ENCODE data around the gene RPEL1. TPM values are rescaled to one million over a fixed set of nuclear protein-coding genes. Genes with fewer than 3 reads are reported as not detected.
A peak's percentile ranks its signal among the peaks of the same experiment; 100 is the strongest.

RPEL1 gene
- total and polyA plus RNA-seq, 2 experiments from 2014 or later: 0.10 TPM; not detected in 1

GRCh38 chr10:103265717-103266329 lies 20.1 kb downstream of the RPEL1 start:
- H4K20me1 ChIP-seq (ENCODE audit: insufficient read depth, poor library complexity, severe bottlenecking): no peaks in the 10 kb centered on the region
- H3K79me2 ChIP-seq: no peaks in the 10 kb centered on the region
- WGBS (ENCODE audit: low lambda C conversion rate, missing lambda C conversion rate): 35% methylated on average over 11 of the region's 11 CpGs
- peak; percentile 88 for DNase-seq (ENCODE audit: low spot score)
- no peaks in the 10 kb centered on the region for H3K9me3 ChIP-seq (ENCODE audit: low read depth)
- H3K4me1 ChIP-seq (ENCODE audit: insufficient read depth): no peaks in the 10 kb centered on the region
- H3K4me3 ChIP-seq: no peak overlapping the region
- no peaks in the 10 kb centered on the region for H3K9me2 ChIP-seq (replicated peaks; ENCODE audit: insufficient read depth)
- no peak overlapping the region for H3K4me2 ChIP-seq
- no peaks in the 10 kb centered on the region for H3K36me3 ChIP-seq (replicated peaks; ENCODE audit: insufficient read depth, low read depth)
- H3K27me3 ChIP-seq: no peaks in the 10 kb centered on the region
- no peak overlapping the region for H2AFZ ChIP-seq
- H3K27ac ChIP-seq: no peak overlapping the region
- TF ChIP-seq EZH2 (IDR thresholded peaks at IDR 0.05; ENCODE audit: borderline replicate concordance) (no peak), CTCF (IDR thresholded peaks at IDR 0.05; ENCODE audit: poor library complexity) (no peak)

- no peaks in the 10 kb centered on the region for H3K36me3 ChIP-seq (replicated peaks; ENCODE audit: insufficient read depth, low read depth)
- H3K9me3 ChIP-seq (ENCODE audit: low read depth): no peaks in the 10 kb centered on the region
- DNase-seq (ENCODE audit: low spot score): peak; percentile 16
- no peak overlapping the region for H2AFZ ChIP-seq
- WGBS (ENCODE audit: low lambda C conversion rate, missing lambda C conversion rate): 39% methylated on average over 4 of the region's 4 CpGs
- no peak overlapping the region for H3K4me3 ChIP-seq
- peaks cover 30% of the 10 kb centered on the region for H3K27me3 ChIP-seq
- TF ChIP-seq EZH2 (IDR thresholded peaks at IDR 0.05; ENCODE audit: borderline replicate concordance) (no peak), EZH2phosphoT487 (IDR thresholded peaks at IDR 0.05; ENCODE audit: low read depth, severe bottlenecking, unreplicated experiment) (no peak), CTCF (IDR thresholded peaks at IDR 0.05; ENCODE audit: poor library complexity) (no peak)
- H3K27ac ChIP-seq: no peak overlapping the region
- no peak overlapping the region for H3K4me2 ChIP-seq
- no peaks in the 10 kb centered on the region for H4K20me1 ChIP-seq (ENCODE audit: insufficient read depth, poor library complexity, severe bottlenecking)
- no peaks in the 10 kb centered on the region for H3K4me1 ChIP-seq (ENCODE audit: insufficient read depth)
- no peaks in the 10 kb centered on the region for H3K79me2 ChIP-seq
- no peaks in the 10 kb centered on the region for H3K9me2 ChIP-seq (replicated peaks; ENCODE audit: insufficient read depth)
Observed at GRCh38 chr10:103273041-103273441, 27.4 kb downstream of the RPEL1 start.

GRCh38 chr10:103276251-103276895 lies 30.7 kb downstream of the RPEL1 start:
- H3K27ac ChIP-seq: no peak overlapping the region
- peaks cover 60% of the 10 kb centered on the region for H3K27me3 ChIP-seq
- no peak for DNase-seq (ENCODE audit: low spot score)
- H3K4me2 ChIP-seq: peak overlapping the region; percentile 90
- H3K9me2 ChIP-seq (replicated peaks; ENCODE audit: insufficient read depth): no peaks in the 10 kb centered on the region
- H4K20me1 ChIP-seq (ENCODE audit: insufficient read depth, poor library complexity, severe bottlenecking): no peaks in the 10 kb centered on the region
- no peaks in the 10 kb centered on the region for H3K9me3 ChIP-seq (ENCODE audit: low read depth)
- no peak for TF ChIP-seq CTCF (IDR thresholded peaks at IDR 0.05; ENCODE audit: poor library complexity)
- TF ChIP-seq EZH2 (IDR thresholded peaks at IDR 0.05; ENCODE audit: borderline replicate concordance): no peak
- no peak for TF ChIP-seq EZH2phosphoT487 (IDR thresholded peaks at IDR 0.05; ENCODE audit: low read depth, severe bottlenecking, unreplicated experiment)
- WGBS (ENCODE audit: low lambda C conversion rate, missing lambda C conversion rate): 29% methylated on average over 21 of the region's 21 CpGs
- H3K4me1 ChIP-seq (ENCODE audit: insufficient read depth): no peaks in the 10 kb centered on the region
- H2AFZ ChIP-seq: no peak overlapping the region
- no peak overlapping the region for H3K4me3 ChIP-seq
- no peaks in the 10 kb centered on the region for H3K36me3 ChIP-seq (replicated peaks; ENCODE audit: insufficient read depth, low read depth)
- H3K79me2 ChIP-seq: no peaks in the 10 kb centered on the region
